Stimulated activated CD4-positive, alpha-beta T cell treated with anti-CD3 and anti-CD28 coated beads, TNF-alpha, amount 100 ng/mL, for 4 hours (primary cell): ENCODE data around the gene MTHFD1L.
"Not testable (repeated sequence)": the region's sequence is repeated elsewhere in the genome, so short reads cannot be mapped to it uniquely, and the experiment has no call there.

Experiments used
- DNase-seq, 3 experiments: peaks; one replicate each; pipeline ENCODE4 v3.0.0-alpha.2; 2020; ENCODE audit warnings: low read depth in 3 of 3

The MTHFD1L gene

GRCh38 chr6:151041686-151042085 lies 176.2 kb downstream of the MTHFD1L start:
- no peak for DNase-seq

- not testable (repeated sequence) for DNase-seq
These were observed 177.4 kb downstream of the MTHFD1L start for GRCh38 chr6:151042911-151043330.

GRCh38 chr6:151043944-151044343 lies 178.4 kb downstream of the MTHFD1L start:
- DNase-seq = no peak

GRCh38 chr6:151044465-151045441 lies 179.3 kb downstream of the MTHFD1L start:
- no peak for DNase-seq

GRCh38 chr6:151045511-151046222 lies 180.2 kb downstream of the MTHFD1L start:
- DNase-seq = not testable (repeated sequence)

- no peak for DNase-seq
These were observed 185.7 kb downstream of the MTHFD1L start for GRCh38 chr6:151051164-151051563.

- no peak for DNase-seq
These were observed 186.6 kb downstream of the MTHFD1L start for GRCh38 chr6:151052021-151052646.

GRCh38 chr6:151054306-151054705 lies 188.8 kb downstream of the MTHFD1L start:
- no peak for DNase-seq

GRCh38 chr6:151056230-151056907 lies 190.9 kb downstream of the MTHFD1L start:
- no peak for DNase-seq

GRCh38 chr6:151057061-151057460 lies 191.6 kb downstream of the MTHFD1L start:
- no peak for DNase-seq

- no peak for DNase-seq
These were observed 192.7 kb downstream of the MTHFD1L start for GRCh38 chr6:151058021-151058733.

- DNase-seq = no peak
These were observed 194.2 kb downstream of the MTHFD1L start for GRCh38 chr6:151059612-151060095.

GRCh38 chr6:151060096-151060765 lies 194.7 kb downstream of the MTHFD1L start:
- no peak for DNase-seq

GRCh38 chr6:151060766-151061531 lies 195.4 kb downstream of the MTHFD1L start:
- no peak for DNase-seq

- no peak for DNase-seq
These were observed 197.8 kb downstream of the MTHFD1L start for GRCh38 chr6:151063352-151063751.

- DNase-seq = no peak
These were observed 198.5 kb downstream of the MTHFD1L start for GRCh38 chr6:151063842-151064647.

- DNase-seq = no peak
These were observed 199.7 kb downstream of the MTHFD1L start for GRCh38 chr6:151065027-151065815.
